HG02870 (cell line): ENCODE data around the gene KIF15.

Source experiments
- ATAC-seq: cut with Tn5 transposase; IDR thresholded peaks from one replicate; pipeline ENCODE4 v1.9.1; 2021; ENCODE audit warnings: mild to moderate bottlenecking, moderate library complexity; ENCODE audit not compliant: unreplicated experiment

Gene KIF15, protein sequence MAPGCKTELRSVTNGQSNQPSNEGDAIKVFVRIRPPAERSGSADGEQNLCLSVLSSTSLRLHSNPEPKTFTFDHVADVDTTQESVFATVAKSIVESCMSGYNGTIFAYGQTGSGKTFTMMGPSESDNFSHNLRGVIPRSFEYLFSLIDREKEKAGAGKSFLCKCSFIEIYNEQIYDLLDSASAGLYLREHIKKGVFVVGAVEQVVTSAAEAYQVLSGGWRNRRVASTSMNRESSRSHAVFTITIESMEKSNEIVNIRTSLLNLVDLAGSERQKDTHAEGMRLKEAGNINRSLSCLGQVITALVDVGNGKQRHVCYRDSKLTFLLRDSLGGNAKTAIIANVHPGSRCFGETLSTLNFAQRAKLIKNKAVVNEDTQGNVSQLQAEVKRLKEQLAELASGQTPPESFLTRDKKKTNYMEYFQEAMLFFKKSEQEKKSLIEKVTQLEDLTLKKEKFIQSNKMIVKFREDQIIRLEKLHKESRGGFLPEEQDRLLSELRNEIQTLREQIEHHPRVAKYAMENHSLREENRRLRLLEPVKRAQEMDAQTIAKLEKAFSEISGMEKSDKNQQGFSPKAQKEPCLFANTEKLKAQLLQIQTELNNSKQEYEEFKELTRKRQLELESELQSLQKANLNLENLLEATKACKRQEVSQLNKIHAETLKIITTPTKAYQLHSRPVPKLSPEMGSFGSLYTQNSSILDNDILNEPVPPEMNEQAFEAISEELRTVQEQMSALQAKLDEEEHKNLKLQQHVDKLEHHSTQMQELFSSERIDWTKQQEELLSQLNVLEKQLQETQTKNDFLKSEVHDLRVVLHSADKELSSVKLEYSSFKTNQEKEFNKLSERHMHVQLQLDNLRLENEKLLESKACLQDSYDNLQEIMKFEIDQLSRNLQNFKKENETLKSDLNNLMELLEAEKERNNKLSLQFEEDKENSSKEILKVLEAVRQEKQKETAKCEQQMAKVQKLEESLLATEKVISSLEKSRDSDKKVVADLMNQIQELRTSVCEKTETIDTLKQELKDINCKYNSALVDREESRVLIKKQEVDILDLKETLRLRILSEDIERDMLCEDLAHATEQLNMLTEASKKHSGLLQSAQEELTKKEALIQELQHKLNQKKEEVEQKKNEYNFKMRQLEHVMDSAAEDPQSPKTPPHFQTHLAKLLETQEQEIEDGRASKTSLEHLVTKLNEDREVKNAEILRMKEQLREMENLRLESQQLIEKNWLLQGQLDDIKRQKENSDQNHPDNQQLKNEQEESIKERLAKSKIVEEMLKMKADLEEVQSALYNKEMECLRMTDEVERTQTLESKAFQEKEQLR (N-terminal part only)

DNA sequence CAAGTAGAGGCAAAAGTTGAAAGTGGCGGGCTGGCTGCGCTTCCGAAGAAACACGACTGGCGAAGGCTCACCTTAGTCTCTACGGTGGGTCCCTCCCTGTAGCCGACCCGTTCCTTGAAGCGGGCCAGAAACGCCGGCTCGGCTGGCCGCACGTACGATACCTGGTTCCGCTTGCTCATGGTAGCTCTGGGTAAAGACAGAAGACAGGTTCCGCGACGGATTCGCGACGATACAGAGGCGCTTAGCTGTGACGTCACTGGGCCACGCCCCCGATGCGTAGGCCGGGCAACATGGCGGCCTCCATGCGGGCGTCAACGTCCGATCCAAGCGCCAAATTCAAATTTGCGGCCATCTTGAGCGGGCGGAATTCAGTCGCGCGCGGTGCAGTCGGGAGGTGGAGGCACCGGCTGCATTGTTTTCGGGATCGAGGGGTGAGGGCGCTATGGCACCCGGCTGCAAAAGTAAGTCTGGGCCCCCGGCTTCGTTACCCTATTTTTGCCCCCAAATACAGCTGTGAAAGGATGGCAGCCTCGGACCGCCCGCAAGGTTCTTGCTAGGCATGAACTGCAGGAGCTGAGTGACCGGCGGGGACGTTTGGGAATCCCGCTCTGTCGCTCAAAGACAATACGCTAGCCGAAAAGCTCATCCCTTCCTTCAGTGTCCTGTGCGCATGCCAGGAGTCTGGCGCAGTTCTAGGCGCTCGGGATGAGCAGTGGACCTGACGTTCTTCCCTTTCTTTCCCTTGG, at the start of gene KIF15, which contains the start of gene KIAA1143:
Gene KIF15 (plus strand): TSS at position 371 of the 746 bp plus-strand sequence. CDS start 72 bp downstream, at position 443.
Gene KIAA1143 (minus strand): TSS at position 196 of the 746 bp plus-strand sequence. CDS start 17 bp downstream, at position 179.
- ATAC-seq: peak; percentile 89

GRCh38 chr3:44712455-44713075, 49.0 kb upstream of the KIF15 start, which contains the start of gene ZNF502:
Gene ZNF502, plus strand, starts transcription at chr3:44712660. Its CDS starts 7,602 bp downstream, at chr3:44720262.
- ATAC-seq: no peak

DNA sequence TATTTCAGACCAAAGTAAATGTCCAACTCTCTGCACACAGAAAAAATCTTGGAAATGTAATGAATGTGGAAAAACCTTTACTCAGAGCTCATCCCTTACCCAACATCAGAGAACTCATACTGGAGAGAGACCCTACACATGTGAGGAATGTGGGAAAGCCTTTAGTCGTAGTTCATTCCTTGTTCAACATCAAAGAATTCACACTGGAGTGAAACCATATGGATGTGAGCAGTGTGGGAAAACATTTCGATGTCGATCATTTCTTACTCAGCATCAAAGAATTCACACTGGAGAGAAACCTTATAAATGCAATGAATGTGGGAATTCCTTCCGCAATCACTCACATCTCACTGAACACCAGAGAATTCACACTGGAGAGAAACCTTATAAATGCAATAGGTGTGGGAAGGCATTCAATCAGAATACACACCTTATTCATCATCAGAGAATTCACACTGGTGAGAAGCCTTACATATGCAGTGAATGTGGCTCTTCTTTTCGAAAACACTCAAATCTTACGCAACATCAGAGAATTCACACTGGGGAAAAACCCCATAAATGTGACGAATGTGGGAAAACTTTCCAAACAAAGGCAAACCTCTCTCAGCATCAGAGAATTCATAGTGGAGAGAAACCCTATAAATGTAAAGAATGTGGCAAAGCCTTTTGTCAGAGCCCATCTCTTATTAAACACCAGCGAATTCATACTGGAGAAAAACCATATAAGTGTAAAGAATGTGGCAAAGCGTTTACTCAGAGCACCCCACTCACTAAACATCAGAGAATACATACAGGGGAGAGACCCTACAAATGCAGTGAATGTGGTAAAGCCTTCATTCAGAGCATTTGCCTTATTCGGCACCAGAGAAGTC, 40.1 kb upstream of the KIF15 start:
- ATAC-seq: no peak

- ATAC-seq: no peak
These were observed 39.5 kb upstream of the KIF15 start for GRCh38 chr3:44722103-44722401.

DNA sequence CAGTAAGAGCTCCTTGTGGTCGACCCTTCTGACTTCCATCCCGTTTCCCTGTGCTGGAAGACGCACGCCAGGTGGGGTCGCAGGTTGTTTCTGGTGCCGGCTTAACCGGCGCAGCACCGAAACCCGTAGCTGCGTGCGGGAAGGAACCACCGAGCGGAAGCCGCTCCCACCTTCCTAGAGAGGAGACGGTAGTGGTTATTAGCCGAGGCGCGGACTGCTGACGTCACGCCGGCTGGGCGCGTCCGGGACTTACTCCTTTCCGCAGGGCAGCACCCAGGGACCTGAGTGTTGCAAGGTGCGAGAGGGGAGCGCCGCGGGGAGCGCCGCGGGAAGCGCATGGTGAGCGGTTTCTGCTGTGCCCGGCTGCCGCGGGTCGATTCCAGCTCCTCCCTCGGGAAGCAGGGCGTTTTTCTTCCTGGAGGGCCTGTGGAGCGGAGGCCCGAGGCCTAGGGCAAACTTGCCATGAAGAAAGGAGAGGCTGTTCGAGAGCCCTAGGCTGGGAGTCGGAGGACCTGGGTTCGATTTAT, 32.1 kb upstream of the KIF15 start, which contains the start of gene ZNF501:
Gene ZNF501 (plus strand): TSS at position 252 of the 527 bp plus-strand sequence. CDS start 4,787 bp downstream, outside the sequence.
- peak; percentile 91 for ATAC-seq

GRCh38 chr3:44734646-44735168, 26.9 kb upstream of the KIF15 start:
- ATAC-seq: no peak

DNA sequence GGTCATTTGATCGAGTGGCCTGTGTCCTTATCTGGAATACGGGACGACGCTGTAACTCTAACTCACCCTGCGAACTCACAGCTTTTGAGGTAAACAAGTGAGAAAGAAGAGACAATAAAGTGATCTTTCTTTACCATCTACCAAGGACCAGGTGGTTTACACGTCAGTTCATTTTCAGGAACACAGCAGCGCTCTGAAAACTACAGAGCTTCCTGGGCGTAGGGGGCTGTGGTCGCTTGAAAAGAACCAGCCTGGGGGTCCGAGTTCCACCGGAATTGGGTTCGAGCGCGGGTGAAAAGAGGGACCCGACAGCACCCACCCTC, 532 bp upstream of the KIF15 start:
- peak; percentile 5 for ATAC-seq

GRCh38 chr3:44762170-44762677, 630 bp downstream of the KIF15 start:
- no peak for ATAC-seq

DNA sequence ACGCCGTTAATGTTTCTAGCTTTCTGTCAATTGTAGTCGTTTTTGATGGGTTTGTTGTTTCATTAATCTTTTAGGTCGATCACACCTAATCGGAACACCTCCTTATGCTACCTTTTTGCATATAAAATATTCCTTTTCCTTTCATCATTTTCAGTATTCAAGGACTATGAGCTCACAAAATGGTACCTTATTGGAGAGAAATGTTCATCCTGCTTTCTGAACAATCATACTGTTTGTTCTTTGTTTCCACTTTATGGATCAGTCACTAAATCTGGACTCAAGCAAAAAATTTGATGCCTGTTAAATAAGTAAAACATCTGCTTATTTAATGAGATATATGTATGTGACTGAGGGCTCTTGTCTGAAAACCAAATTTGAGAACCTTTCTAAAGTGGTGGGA, 1.1 kb downstream of the KIF15 start:
- ATAC-seq: no peak

GRCh38 chr3:44764248-44764647, 2.7 kb downstream of the KIF15 start:
- ATAC-seq: no peak

DNA sequence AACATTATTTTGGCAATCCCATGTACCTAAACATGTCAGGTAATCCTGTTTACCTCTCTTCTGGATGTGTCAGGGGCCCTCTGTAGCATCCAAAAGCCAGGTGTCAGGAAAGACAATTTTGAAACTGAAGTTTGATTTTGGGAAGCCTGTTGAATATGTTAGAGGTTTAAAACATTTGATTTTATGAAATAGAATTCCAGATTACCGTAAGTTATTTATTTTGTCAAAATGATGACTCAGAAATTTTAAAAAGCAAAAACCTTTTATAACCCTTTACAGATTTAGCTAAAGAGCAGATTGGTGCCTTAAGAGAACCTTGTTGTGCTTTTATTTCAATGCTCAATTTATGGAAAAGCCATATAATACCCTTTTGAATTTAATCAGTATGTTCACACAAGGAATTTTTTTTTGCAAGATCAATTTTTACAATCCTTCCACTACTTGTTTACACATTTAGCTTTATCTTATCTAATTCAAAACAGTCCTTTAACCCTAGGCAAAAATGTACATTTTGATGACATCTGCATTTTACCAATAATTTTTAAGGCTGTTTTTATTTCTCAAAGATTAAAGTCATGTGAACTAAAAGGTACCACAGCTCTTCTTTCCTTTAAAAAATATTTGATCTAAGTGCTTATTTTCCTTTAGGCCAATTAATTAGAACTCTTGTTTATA, 10.0 kb downstream of the KIF15 start:
- no peak for ATAC-seq

- no peak for ATAC-seq
These were observed 10.5 kb downstream of the KIF15 start for GRCh38 chr3:44772099-44772442.

DNA sequence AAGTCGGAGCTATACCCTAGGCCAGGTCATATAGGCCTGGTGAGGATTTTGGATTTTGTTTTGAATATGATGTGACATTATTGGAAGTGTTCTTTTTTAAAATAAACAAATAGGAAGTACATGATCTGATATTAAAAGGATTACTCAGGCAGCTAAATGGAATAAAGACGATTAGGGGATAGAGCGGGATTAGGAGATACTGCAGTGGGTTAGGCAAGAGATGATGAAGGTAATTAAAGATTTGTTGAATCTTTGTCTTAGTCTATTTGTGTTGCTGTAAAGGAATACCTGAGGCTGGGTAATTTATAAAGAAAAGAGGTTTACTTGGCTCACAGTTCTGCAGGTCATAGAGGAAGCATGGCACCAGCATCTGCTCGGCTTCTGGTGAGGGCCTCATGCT, 21.3 kb downstream of the KIF15 start:
- no peak for ATAC-seq

DNA sequence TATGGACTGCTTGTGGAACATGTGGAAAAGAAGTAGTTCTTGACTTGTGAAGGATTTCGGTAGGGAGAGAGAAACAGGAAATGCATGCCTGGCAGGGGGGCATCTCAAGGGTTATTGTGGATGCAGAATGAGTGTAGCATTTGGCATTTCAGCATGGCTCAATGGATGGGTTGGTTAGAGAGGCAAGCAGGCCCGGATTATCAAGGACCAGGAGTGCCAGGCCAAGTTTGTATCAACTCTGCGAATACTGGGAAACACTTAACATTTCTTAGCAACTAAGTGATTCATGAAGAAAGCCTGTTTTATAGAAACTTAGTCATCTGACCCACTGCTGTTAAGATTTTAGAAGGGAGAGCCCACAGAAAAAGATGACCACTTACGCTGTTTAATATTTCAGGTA, 33.6 kb downstream of the KIF15 start:
- no peak for ATAC-seq

DNA sequence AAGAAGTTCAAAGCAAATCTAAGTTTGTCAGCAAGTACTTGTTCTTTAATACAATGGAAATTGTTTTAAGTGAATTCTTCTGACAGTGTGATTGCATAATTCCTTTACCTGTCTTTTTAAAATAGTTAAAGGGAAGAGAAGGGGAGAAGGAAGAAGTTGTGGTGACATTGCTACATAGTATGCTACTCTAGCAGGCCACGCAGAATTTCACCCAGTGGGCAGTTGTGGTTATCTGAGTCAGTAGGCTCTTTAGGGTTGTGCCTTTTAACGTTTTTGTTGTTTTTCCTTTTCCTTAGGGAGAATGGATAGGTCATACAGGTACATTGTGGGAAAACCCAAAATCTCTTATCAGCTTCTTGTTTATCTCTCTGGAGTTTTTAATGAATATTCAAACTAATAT, 40.4 kb downstream of the KIF15 start:
- no peak for ATAC-seq

DNA sequence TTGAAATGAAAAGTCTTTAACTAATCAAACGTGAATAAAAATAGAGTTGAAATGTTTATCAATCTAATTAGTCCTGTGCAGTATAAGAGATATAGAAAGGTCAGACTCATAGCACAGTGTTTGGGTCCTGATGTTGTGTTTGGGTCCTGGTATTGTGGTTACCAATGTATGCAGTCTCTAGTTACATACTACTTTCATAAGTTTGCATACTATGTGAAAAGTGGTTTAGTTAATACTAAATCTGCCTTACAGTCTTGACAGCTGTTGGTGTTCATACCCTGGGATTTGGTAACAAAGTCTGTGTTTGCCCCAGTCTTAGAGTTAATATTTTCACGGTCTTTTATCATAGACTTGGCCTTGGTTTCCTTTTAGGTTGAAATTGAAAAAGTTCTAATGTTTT, 41.7 kb downstream of the KIF15 start:
- ATAC-seq: no peak

DNA sequence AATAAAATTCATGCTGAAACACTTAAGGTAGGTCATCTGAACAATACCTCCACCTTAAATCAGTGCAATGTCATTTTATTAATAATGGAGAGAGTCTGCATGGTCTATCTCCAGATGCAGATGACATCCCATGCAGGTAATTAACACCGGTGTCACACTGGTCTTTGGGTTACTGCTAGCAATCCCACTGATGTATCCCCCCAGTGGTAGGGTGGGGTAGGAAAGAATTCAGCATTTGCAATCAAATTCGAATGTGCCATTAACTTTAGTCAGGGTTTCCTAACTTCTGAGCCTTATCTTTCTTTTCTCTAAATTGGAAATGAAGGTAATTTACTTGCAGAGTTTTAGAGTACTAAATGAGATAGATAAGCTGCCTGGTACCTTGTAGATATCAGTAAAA, 44.4 kb downstream of the KIF15 start:
- ATAC-seq: no peak

DNA sequence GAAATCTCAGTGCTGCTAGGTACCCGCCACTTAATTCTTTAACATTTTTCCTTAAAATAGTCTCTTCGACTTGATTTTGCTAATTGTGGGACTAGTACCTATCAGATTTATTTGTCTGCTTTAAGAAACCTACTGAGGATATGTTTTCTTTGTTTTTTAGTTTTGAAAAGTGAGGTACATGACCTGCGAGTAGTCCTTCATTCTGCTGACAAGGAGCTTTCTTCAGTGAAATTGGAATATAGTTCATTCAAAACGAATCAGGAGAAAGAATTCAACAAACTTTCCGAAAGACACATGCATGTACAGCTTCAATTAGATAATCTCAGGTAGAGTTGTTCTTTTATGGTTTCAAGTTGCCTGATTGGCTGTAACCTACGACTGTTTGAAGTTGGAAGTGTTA, 53.2 kb downstream of the KIF15 start:
- ATAC-seq: no peak
